ENCODE measurements around the gene PRPF6. TPM values are rescaled to one million over a fixed set of nuclear protein-coding genes. Genes with fewer than 3 reads are reported as not detected.
A peak's percentile ranks its signal among the peaks of the same experiment; 100 is the strongest.

Gene PRPF6
- total and polyA plus RNA-seq, 2 of the 13 experiments (the other 11 are each of a cell fraction or from before 2014, with no cell fraction given): 63.7 to 101 TPM

GRCh38 chr20:64050261-64051032 is 69.5 kb downstream of the PRPF6 start (continued):
- TF ChIP-seq, protein P1, sequence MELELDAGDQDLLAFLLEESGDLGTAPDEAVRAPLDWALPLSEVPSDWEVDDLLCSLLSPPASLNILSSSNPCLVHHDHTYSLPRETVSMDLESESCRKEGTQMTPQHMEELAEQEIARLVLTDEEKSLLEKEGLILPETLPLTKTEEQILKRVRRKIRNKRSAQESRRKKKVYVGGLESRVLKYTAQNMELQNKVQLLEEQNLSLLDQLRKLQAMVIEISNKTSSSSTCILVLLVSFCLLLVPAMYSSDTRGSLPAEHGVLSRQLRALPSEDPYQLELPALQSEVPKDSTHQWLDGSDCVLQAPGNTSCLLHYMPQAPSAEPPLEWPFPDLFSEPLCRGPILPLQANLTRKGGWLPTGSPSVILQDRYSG (CRISPR knock-in tag; IDR thresholded peaks at IDR 0.05): peak; percentile 81; the same call in 1 of the 2 replicates
- TF ChIP-seq NAIF1 (CRISPR knock-in tag; IDR thresholded peaks at IDR 0.05; ENCODE audit: borderline replicate concordance) (no peak), TAF1 (CRISPR knock-in tag; IDR thresholded peaks at IDR 0.05) (no peak; the same call in none of the 2 replicates), MXI1 (IDR thresholded peaks at IDR 0.05; ENCODE audit: borderline replicate concordance, low read depth, low read length) (peak; percentile 75; the same call in 2 of the 3 replicates), IKZF1 (IDR thresholded peaks at IDR 0.05) (no peak), HMGA1 (CRISPR knock-in tag; conservative IDR thresholded peaks at IDR 0.05) (no peak), MAFG (CRISPR knock-in tag; IDR thresholded peaks at IDR 0.05) (no peak), ZZZ3 (CRISPR knock-in tag; IDR thresholded peaks at IDR 0.05; ENCODE audit: borderline replicate concordance) (no peak), PAX8 (CRISPR knock-in tag; IDR thresholded peaks at IDR 0.05; ENCODE audit: borderline replicate concordance) (no peak), TAF15 (IDR thresholded peaks at IDR 0.05; ENCODE audit: low read depth, low read length, poor library complexity, severe bottlenecking) (no peak), HINFP (CRISPR knock-in tag; IDR thresholded peaks at IDR 0.05; ENCODE audit: low read depth) (no peak), ZNF720 (CRISPR knock-in tag; IDR thresholded peaks at IDR 0.05) (no peak; the same call in 1 of the 2 replicates), FOXP4 (CRISPR knock-in tag; IDR thresholded peaks at IDR 0.05) (0 out of 2 replicates have a peak, but pooled peaks have one; percentile 73), ZC3H4 (CRISPR knock-in tag; IDR thresholded peaks at IDR 0.05; ENCODE audit: borderline replicate concordance) (0 out of 2 replicates have a peak, but pooled peaks have one; percentile 69), ZNF790 (CRISPR knock-in tag; IDR thresholded peaks at IDR 0.05; ENCODE audit: borderline replicate concordance) (no peak), STAT5B (CRISPR knock-in tag; IDR thresholded peaks at IDR 0.05) (peak; percentile 15; the same call in 1 of the 2 replicates), ETV5 (CRISPR knock-in tag; IDR thresholded peaks at IDR 0.05; ENCODE audit: borderline replicate concordance) (peak; percentile 79)
- TF ChIP-seq, protein P2, sequence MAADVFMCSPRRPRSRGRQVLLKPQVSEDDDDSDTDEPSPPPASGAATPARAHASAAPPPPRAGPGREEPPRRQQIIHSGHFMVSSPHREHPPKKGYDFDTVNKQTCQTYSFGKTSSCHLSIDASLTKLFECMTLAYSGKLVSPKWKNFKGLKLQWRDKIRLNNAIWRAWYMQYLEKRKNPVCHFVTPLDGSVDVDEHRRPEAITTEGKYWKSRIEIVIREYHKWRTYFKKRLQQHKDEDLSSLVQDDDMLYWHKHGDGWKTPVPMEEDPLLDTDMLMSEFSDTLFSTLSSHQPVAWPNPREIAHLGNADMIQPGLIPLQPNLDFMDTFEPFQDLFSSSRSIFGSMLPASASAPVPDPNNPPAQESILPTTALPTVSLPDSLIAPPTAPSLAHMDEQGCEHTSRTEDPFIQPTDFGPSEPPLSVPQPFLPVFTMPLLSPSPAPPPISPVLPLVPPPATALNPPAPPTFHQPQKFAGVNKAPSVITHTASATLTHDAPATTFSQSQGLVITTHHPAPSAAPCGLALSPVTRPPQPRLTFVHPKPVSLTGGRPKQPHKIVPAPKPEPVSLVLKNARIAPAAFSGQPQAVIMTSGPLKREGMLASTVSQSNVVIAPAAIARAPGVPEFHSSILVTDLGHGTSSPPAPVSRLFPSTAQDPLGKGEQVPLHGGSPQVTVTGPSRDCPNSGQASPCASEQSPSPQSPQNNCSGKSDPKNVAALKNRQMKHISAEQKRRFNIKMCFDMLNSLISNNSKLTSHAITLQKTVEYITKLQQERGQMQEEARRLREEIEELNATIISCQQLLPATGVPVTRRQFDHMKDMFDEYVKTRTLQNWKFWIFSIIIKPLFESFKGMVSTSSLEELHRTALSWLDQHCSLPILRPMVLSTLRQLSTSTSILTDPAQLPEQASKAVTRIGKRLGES (CRISPR knock-in tag; IDR thresholded peaks at IDR 0.05; ENCODE audit: borderline replicate concordance): no peak
- TF ChIP-seq, protein P3, sequence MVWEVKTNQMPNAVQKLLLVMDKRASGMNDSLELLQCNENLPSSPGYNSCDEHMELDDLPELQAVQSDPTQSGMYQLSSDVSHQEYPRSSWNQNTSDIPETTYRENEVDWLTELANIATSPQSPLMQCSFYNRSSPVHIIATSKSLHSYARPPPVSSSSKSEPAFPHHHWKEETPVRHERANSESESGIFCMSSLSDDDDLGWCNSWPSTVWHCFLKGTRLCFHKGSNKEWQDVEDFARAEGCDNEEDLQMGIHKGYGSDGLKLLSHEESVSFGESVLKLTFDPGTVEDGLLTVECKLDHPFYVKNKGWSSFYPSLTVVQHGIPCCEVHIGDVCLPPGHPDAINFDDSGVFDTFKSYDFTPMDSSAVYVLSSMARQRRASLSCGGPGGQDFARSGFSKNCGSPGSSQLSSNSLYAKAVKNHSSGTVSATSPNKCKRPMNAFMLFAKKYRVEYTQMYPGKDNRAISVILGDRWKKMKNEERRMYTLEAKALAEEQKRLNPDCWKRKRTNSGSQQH (CRISPR knock-in tag; IDR thresholded peaks at IDR 0.05; ENCODE audit: low read depth): no peak
- TF ChIP-seq, protein P4, sequence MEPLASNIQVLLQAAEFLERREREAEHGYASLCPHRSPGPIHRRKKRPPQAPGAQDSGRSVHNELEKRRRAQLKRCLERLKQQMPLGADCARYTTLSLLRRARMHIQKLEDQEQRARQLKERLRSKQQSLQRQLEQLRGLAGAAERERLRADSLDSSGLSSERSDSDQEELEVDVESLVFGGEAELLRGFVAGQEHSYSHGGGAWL (CRISPR knock-in tag; IDR thresholded peaks at IDR 0.05): 0 out of 2 replicates have a peak, but pooled peaks have one; percentile 5

Measured in HepG2 (cell line).